ENCODE results near the gene NHLRC4.

The NHLRC4 gene

DNA sequence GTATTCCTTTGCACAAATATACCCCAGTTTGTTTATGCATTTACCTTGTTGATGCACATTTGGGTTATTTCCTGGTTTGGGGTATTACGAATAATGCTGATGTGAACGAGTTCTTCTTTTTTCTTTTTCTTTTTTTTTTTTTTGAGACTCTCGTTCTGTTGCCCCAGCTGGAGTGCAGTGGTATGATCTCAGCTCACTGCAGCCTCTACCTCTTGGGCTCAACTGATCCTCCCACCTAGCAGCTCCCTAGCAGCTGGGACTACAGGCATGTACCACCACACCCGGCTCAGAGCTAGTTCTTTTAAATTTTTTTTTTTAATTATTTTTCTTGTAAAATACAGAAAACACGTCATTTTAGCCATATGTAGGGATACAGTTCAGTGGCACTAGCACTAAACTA, 37.1 kb downstream of the NHLRC4 start:
- ATAC-seq, result no peak
- TF ChIP-seq TOX (CRISPR knock-in tag; IDR thresholded peaks at IDR 0.05; ENCODE audit: borderline replicate concordance) (no peak), BACH2 (CRISPR knock-in tag; IDR thresholded peaks at IDR 0.05; ENCODE audit: borderline replicate concordance) (no peak), CREB5 (CRISPR knock-in tag; IDR thresholded peaks at IDR 0.05; ENCODE audit: low read depth) (no peak), ESRRG (CRISPR knock-in tag; IDR thresholded peaks at IDR 0.05) (no peak), ARNTL (CRISPR knock-in tag; IDR thresholded peaks at IDR 0.05; ENCODE audit: borderline replicate concordance, low read depth) (no peak), ZC3H10 (CRISPR knock-in tag; IDR thresholded peaks at IDR 0.05) (no peak), PPARA (CRISPR knock-in tag; IDR thresholded peaks at IDR 0.05; ENCODE audit: borderline replicate concordance) (no peak), GLIS3 (CRISPR knock-in tag; IDR thresholded peaks at IDR 0.05) (no peak), OSR1 (CRISPR knock-in tag; IDR thresholded peaks at IDR 0.05) (no peak), ZNF70 (CRISPR knock-in tag; IDR thresholded peaks at IDR 0.05) (no peak), ZNF565 (CRISPR knock-in tag; conservative IDR thresholded peaks at IDR 0.05; ENCODE audit: low read depth) (no peak), TCF4 (CRISPR knock-in tag; IDR thresholded peaks at IDR 0.05; ENCODE audit: borderline replicate concordance) (no peak)
- TF ChIP-seq, protein P1, sequence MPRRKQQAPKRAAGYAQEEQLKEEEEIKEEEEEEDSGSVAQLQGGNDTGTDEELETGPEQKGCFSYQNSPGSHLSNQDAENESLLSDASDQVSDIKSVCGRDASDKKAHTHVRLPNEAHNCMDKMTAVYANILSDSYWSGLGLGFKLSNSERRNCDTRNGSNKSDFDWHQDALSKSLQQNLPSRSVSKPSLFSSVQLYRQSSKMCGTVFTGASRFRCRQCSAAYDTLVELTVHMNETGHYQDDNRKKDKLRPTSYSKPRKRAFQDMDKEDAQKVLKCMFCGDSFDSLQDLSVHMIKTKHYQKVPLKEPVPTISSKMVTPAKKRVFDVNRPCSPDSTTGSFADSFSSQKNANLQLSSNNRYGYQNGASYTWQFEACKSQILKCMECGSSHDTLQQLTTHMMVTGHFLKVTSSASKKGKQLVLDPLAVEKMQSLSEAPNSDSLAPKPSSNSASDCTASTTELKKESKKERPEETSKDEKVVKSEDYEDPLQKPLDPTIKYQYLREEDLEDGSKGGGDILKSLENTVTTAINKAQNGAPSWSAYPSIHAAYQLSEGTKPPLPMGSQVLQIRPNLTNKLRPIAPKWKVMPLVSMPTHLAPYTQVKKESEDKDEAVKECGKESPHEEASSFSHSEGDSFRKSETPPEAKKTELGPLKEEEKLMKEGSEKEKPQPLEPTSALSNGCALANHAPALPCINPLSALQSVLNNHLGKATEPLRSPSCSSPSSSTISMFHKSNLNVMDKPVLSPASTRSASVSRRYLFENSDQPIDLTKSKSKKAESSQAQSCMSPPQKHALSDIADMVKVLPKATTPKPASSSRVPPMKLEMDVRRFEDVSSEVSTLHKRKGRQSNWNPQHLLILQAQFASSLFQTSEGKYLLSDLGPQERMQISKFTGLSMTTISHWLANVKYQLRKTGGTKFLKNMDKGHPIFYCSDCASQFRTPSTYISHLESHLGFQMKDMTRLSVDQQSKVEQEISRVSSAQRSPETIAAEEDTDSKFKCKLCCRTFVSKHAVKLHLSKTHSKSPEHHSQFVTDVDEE (CRISPR knock-in tag; IDR thresholded peaks at IDR 0.05), result no peak
- TF ChIP-seq, protein P2, sequence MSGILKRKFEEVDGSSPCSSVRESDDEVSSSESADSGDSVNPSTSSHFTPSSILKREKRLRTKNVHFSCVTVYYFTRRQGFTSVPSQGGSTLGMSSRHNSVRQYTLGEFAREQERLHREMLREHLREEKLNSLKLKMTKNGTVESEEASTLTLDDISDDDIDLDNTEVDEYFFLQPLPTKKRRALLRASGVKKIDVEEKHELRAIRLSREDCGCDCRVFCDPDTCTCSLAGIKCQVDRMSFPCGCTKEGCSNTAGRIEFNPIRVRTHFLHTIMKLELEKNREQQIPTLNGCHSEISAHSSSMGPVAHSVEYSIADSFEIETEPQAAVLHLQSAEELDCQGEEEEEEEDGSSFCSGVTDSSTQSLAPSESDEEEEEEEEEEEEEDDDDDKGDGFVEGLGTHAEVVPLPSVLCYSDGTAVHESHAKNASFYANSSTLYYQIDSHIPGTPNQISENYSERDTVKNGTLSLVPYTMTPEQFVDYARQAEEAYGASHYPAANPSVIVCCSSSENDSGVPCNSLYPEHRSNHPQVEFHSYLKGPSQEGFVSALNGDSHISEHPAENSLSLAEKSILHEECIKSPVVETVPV (CRISPR knock-in tag; IDR thresholded peaks at IDR 0.05), result no peak
- TF ChIP-seq, protein P3, sequence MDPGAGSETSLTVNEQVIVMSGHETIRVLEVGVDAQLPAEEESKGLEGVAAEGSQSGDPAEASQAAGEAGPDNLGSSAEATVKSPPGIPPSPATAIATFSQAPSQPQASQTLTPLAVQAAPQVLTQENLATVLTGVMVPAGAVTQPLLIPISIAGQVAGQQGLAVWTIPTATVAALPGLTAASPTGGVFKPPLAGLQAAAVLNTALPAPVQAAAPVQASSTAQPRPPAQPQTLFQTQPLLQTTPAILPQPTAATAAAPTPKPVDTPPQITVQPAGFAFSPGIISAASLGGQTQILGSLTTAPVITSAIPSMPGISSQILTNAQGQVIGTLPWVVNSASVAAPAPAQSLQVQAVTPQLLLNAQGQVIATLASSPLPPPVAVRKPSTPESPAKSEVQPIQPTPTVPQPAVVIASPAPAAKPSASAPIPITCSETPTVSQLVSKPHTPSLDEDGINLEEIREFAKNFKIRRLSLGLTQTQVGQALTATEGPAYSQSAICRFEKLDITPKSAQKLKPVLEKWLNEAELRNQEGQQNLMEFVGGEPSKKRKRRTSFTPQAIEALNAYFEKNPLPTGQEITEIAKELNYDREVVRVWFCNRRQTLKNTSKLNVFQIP (CRISPR knock-in tag; IDR thresholded peaks at IDR 0.05; ENCODE audit: borderline replicate concordance, low read depth), result no peak

- no peak for ATAC-seq
- TF ChIP-seq ZNF8 (CRISPR knock-in tag; IDR thresholded peaks at IDR 0.05), result no peak
- no peak for TF ChIP-seq ZFP30 (CRISPR knock-in tag; IDR thresholded peaks at IDR 0.05)
- no peak for TF ChIP-seq ZFP3 (CRISPR knock-in tag; IDR thresholded peaks at IDR 0.05)
- no peak for TF ChIP-seq PPARA (CRISPR knock-in tag; IDR thresholded peaks at IDR 0.05; ENCODE audit: borderline replicate concordance)
- no peak for TF ChIP-seq ZNF565 (CRISPR knock-in tag; conservative IDR thresholded peaks at IDR 0.05; ENCODE audit: low read depth)
- TF ChIP-seq TOX (CRISPR knock-in tag; IDR thresholded peaks at IDR 0.05; ENCODE audit: borderline replicate concordance), result no peak
- no peak for TF ChIP-seq ARNTL (CRISPR knock-in tag; IDR thresholded peaks at IDR 0.05; ENCODE audit: borderline replicate concordance, low read depth)
- TF ChIP-seq, protein P2 (CRISPR knock-in tag; IDR thresholded peaks at IDR 0.05), result no peak
- TF ChIP-seq ZC3H10 (CRISPR knock-in tag; IDR thresholded peaks at IDR 0.05), result no peak
- TF ChIP-seq CREB5 (CRISPR knock-in tag; IDR thresholded peaks at IDR 0.05; ENCODE audit: low read depth), result no peak
- no peak for TF ChIP-seq GLIS3 (CRISPR knock-in tag; IDR thresholded peaks at IDR 0.05)
- no peak for TF ChIP-seq TCF4 (CRISPR knock-in tag; IDR thresholded peaks at IDR 0.05; ENCODE audit: borderline replicate concordance)
- TF ChIP-seq CSDC2 (CRISPR knock-in tag; IDR thresholded peaks at IDR 0.05), result no peak
These were observed 40.0 kb downstream of the NHLRC4 start for GRCh38 chr16:606656-607307.

All from SK-N-SH treated with all-trans-retinoic acid at 6 μM for 48 hours (cell line).